ENCODE data around the gene NGF.

GRCh38 chr1:115295904-115296696 lies 41.9 kb downstream of the NGF start:
- TF ChIP-seq POLR2AphosphoS5 (IDR thresholded peaks at IDR 0.05) = no peak
- TF ChIP-seq CTCF (IDR thresholded peaks at IDR 0.05) = no peak
- no peak for TF ChIP-seq POLR2A (IDR thresholded peaks at IDR 0.05)

Measured in prostate gland (tissue), 2 donors.